HEK293 (cell line): Measurements from ENCODE around the gene TCAP.

Experiments
- CTCF ChIA-PET: fragments of 350-600 bp; formaldehyde crosslinking; extraction: SDS; loops from one replicate; lab custom pipeline; 2021; ENCODE audit warnings: antibody characterized with exemption; lab: Yijun Ruan, JAX
- POLR2A ChIA-PET: fragments of 300-600 bp; formaldehyde crosslinking; extraction: SDS; loops from one replicate; lab custom pipeline; 2020; ENCODE audit warnings: antibody characterized with exemption, inconsistent platforms; lab: Yijun Ruan, JAX
- H3K27ac ChIP-seq: fragments of 200-500 bp; sonication (Bioruptor generic); 2 replicates; pipeline ENCODE4 v1.5.1; 2014; ENCODE audit warnings: low read depth, low read length, control low read depth, inconsistent platforms; ENCODE audit errors: extremely low read depth
- H3K36me3 ChIP-seq, 2 experiments: fragments of 200-500 bp in 1 of 2; sonication (Bioruptor generic) in 1 of 2; 1 replicate in 1 of 2; 2 replicates in 1 of 2; pipeline ENCODE4 v1.5.1; 2014 to 2017; ENCODE audit warnings: inconsistent platforms in 2 of 2, low read length in 2 of 2; ENCODE audit not compliant: control insufficient read depth in 2 of 2, insufficient read depth in 1 of 2
- H3K4me1 ChIP-seq: fragments of 200-500 bp; sonication (Bioruptor generic); 2 replicates; pipeline ENCODE4 v1.5.1; 2014; ENCODE audit warnings: mild to moderate bottlenecking, low read length, inconsistent platforms; ENCODE audit not compliant: control insufficient read depth, insufficient read depth
- H3K4me3 ChIP-seq: 2 replicates; pipeline ENCODE4 v1.5.1; 2011; ENCODE audit warnings: low read depth, mild to moderate bottlenecking, control low read depth, low read length, moderate library complexity
- H3K9me3 ChIP-seq: fragments of 200-500 bp; sonication (Bioruptor generic); 2 replicates; pipeline ENCODE4 v1.5.1; 2014; ENCODE audit warnings: low read depth, low read length, inconsistent platforms; ENCODE audit not compliant: control insufficient read depth, insufficient read depth
- GLIS1 ChIP-seq: fragments of 450-650 bp; formaldehyde crosslinking; IDR thresholded peaks from 2 replicates; pipeline ENCODE4 v1.5.1; 2016; ENCODE audit warnings: missing biosample characterization, missing genetic modification characterization
- PBX3 ChIP-seq: sonication (generic); formaldehyde crosslinking; IDR thresholded peaks from 2 replicates; pipeline ENCODE4 v1.8.1; 2022; ENCODE audit warnings: mild to moderate bottlenecking, moderate library complexity, missing genetic modification reagents
- SCRT2 ChIP-seq: fragments of 450-650 bp; formaldehyde crosslinking; IDR thresholded peaks from 2 replicates; pipeline ENCODE4 v1.5.1; 2016; ENCODE audit warnings: missing biosample characterization, missing genetic modification characterization
- SP2 ChIP-seq: fragments of 450-650 bp; formaldehyde crosslinking; IDR thresholded peaks from 2 replicates; pipeline ENCODE4 v1.5.1; 2016; ENCODE audit warnings: missing biosample characterization, missing genetic modification characterization
- ZBTB17 ChIP-seq: fragments of 450-650 bp; formaldehyde crosslinking; IDR thresholded peaks from 2 replicates; pipeline ENCODE4 v1.5.1; 2016; ENCODE audit warnings: missing biosample characterization, missing genetic modification characterization
- ZBTB20 ChIP-seq: fragments of 450-650 bp; formaldehyde crosslinking; IDR thresholded peaks from 2 replicates; pipeline ENCODE4 v1.5.1; 2016; ENCODE audit warnings: missing biosample characterization, missing genetic modification characterization
- ZBTB8A ChIP-seq: fragments of 450-650 bp; formaldehyde crosslinking; IDR thresholded peaks from 2 replicates; pipeline ENCODE4 v1.5.1; 2016; ENCODE audit warnings: missing biosample characterization, missing genetic modification characterization
- ZEB2 ChIP-seq: fragments of 450-650 bp; formaldehyde crosslinking; IDR thresholded peaks from 2 replicates; pipeline ENCODE4 v1.5.1; 2016; ENCODE audit warnings: missing biosample characterization, missing genetic modification characterization
- ZFP69B ChIP-seq: fragments of 450-650 bp; formaldehyde crosslinking; IDR thresholded peaks from 2 replicates; pipeline ENCODE4 v1.5.1; 2016; ENCODE audit warnings: missing biosample characterization, missing genetic modification characterization
- ZIC2 ChIP-seq: fragments of 450-650 bp; formaldehyde crosslinking; IDR thresholded peaks from 2 replicates; pipeline ENCODE4 v1.5.1; 2016; ENCODE audit warnings: missing biosample characterization, missing genetic modification characterization
- ZNF114 ChIP-seq: fragments of 450-650 bp; formaldehyde crosslinking; IDR thresholded peaks from 2 replicates; pipeline ENCODE4 v1.5.0; 2017; ENCODE audit warnings: missing biosample characterization, missing genetic modification characterization
- ZNF146 ChIP-seq: fragments of 450-650 bp; formaldehyde crosslinking; IDR thresholded peaks from 2 replicates; pipeline ENCODE4 v1.5.1; 2016; ENCODE audit warnings: missing biosample characterization, missing genetic modification characterization
- ZNF2 ChIP-seq: fragments of 450-650 bp; formaldehyde crosslinking; IDR thresholded peaks from 2 replicates; pipeline ENCODE4 v1.5.1; 2016; ENCODE audit warnings: missing biosample characterization, missing genetic modification characterization
- ZNF274 ChIP-seq, 2 experiments: fragments of 200-500 bp in 1 of 2; fragments of 450-650 bp in 1 of 2; sonication (Bioruptor generic) in 1 of 2; formaldehyde crosslinking in 1 of 2; IDR thresholded peaks; 2 replicates each; pipeline versions ENCODE4 v1.5.1 to v1.6.1; 2014 to 2016; ENCODE audit warnings: borderline replicate concordance in 1 of 2, inconsistent platforms in 1 of 2, low read length in 1 of 2, missing biosample characterization in 1 of 2, missing genetic modification characterization in 1 of 2
- ZNF324 ChIP-seq: fragments of 450-650 bp; formaldehyde crosslinking; IDR thresholded peaks from 2 replicates; pipeline ENCODE4 v1.5.1; 2016; ENCODE audit warnings: missing biosample characterization, missing genetic modification characterization
- ZNF600 ChIP-seq: fragments of 450-650 bp; formaldehyde crosslinking; IDR thresholded peaks from 2 replicates; pipeline ENCODE4 v1.5.1; 2016; ENCODE audit warnings: missing biosample characterization, missing genetic modification characterization
- ZNF654 ChIP-seq: fragments of 450-650 bp; formaldehyde crosslinking; IDR thresholded peaks from 2 replicates; pipeline ENCODE4 v1.5.1; 2016; ENCODE audit warnings: low read depth, missing biosample characterization, missing genetic modification characterization
- ZNF76 ChIP-seq: fragments of 450-650 bp; formaldehyde crosslinking; IDR thresholded peaks from 2 replicates; pipeline ENCODE4; 2016; ENCODE audit warnings: low read depth, missing biosample characterization, missing genetic modification characterization, borderline replicate concordance
- ZNF768 ChIP-seq: fragments of 450-650 bp; formaldehyde crosslinking; IDR thresholded peaks from 2 replicates; pipeline ENCODE4 v1.5.1; 2018; ENCODE audit warnings: missing biosample characterization, mild to moderate bottlenecking, missing genetic modification characterization
- ZNF837 ChIP-seq: fragments of 450-650 bp; formaldehyde crosslinking; IDR thresholded peaks from 2 replicates; pipeline ENCODE4 v1.5.1; 2016; ENCODE audit warnings: missing biosample characterization, missing genetic modification characterization
- TF ChIP-seq, protein P1 (sequence below): fragments of 450-650 bp; formaldehyde crosslinking; IDR thresholded peaks from 2 replicates; pipeline ENCODE4 v1.5.1; 2016; ENCODE audit warnings: missing biosample characterization, missing genetic modification characterization

Gene TCAP

DNA sequence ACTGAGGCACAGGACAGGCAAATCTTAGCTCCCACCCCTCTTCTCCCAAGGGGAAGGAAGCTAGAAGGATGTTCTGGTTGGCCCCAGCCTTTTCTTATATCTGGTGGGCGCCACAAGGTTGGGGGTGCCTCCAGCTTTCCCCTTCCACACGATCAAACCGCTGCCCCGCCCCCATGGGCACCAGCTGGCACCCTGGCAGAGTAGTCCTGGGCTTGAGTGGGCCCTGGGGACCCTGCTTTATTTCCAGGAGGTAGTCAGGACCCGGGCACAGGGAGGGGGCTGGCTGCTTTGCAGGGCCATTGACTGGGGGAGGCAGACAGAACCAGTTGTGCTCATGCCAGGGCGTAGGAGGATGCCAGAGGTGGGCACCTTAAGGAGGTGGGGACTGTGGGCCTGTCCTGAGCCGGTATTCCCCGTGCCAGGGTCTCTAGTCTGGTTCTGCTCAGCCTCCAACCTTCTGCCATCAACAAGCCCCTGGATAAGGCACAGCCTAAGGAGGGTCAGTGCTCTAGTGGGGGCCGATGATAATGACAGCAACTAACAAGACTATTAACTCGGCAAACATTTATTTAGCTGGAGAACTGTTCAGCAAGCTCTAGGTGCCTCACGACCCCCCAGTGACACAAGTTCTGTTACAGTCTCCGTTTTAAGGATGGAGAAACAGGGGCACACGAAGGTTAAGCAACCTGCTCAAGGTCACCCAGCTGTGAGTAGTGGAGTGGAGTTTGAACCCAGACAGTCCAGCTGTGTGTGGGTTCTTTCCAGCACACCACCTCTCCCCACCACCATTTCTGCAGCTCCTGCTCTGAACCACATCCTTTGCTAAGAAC, 46.0 kb upstream of the TCAP start:
- POLR2A ChIA-PET = interaction anchor here (0.5 to 2.1 kb wide), 4 partner anchors 12 to 414 kb away, joined by 3 to 6 read pairs (median 4); no protein-coding TSS in a partner anchor
- Histone ChIP-seq H3K9me3 (no peaks in the 10 kb centered on the region), H3K27ac (no peak overlapping the region), H3K36me3 (no peaks in the 10 kb centered on the region), H3K4me1 (peaks cover 4% of the 10 kb centered on the region), H3K4me3 (no peak overlapping the region)
- CTCF ChIA-PET = interaction anchor here (0.6 to 11.8 kb wide), 17 partner anchors 13 to 636 kb away, joined by 3 to 475 read pairs (median 6); partner anchors contain the start of genes PNMT, STARD3 and TCAP
- TF ChIP-seq ZBTB20 (tag by site-specific recombination) = peak; percentile 18; the same call in 1 of the 2 replicates
- no peak for TF ChIP-seq SCRT2 (tag by site-specific recombination)
- peak; percentile 47; the same call in 1 of the 2 replicates for TF ChIP-seq ZBTB17
- TF ChIP-seq ZNF654 (tag by site-specific recombination) = no peak
- TF ChIP-seq, protein P1, sequence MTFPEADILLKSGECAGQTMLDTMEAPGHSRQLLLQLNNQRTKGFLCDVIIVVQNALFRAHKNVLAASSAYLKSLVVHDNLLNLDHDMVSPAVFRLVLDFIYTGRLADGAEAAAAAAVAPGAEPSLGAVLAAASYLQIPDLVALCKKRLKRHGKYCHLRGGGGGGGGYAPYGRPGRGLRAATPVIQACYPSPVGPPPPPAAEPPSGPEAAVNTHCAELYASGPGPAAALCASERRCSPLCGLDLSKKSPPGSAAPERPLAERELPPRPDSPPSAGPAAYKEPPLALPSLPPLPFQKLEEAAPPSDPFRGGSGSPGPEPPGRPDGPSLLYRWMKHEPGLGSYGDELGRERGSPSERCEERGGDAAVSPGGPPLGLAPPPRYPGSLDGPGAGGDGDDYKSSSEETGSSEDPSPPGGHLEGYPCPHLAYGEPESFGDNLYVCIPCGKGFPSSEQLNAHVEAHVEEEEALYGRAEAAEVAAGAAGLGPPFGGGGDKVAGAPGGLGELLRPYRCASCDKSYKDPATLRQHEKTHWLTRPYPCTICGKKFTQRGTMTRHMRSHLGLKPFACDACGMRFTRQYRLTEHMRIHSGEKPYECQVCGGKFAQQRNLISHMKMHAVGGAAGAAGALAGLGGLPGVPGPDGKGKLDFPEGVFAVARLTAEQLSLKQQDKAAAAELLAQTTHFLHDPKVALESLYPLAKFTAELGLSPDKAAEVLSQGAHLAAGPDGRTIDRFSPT (tag by site-specific recombination) = peak; percentile 50; the same call in 1 of the 2 replicates
- TF ChIP-seq GLIS1 (tag by site-specific recombination) = peak; percentile 74
- 0 out of 2 replicates have a peak, but pooled peaks have one; percentile 7 for TF ChIP-seq ZBTB8A
- TF ChIP-seq ZNF274 (IDR thresholded peaks at IDR 0.05; ENCODE audit: low read length) = no peak
- no peak for TF ChIP-seq ZNF274 (tag by site-specific recombination; IDR thresholded peaks at IDR 0.05; ENCODE audit: borderline replicate concordance)

DNA sequence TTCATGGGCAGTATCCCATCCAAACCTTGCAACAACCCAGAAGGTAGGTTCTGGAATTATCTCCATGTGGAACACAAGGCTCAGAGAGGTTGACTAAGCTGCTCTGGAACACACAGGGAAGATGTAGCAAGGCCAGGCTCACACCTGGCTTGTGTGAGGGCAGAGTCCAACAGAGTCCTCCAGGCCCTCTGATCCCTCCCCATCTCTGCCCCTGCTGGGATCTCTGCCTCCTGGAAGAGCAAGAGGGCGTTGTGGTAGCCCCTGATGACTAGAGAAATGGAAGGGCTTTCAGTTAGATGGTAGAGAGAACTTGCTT, 45.4 kb upstream of the TCAP start:
- H3K4me3 ChIP-seq = no peak overlapping the region
- no peaks in the 10 kb centered on the region for H3K36me3 ChIP-seq
- POLR2A ChIA-PET = interaction anchor here (0.6 to 2.1 kb wide), 2 partner anchors 11 to 415 kb away, joined by 4 to 6 read pairs; no protein-coding TSS in a partner anchor
- CTCF ChIA-PET = interaction anchor here (1.0 to 11.8 kb wide), 16 partner anchors 8 to 414 kb away, joined by 3 to 475 read pairs (median 22); partner anchors contain the start of genes PNMT, STARD3 and TCAP
- no peak overlapping the region for H3K27ac ChIP-seq
- no peaks in the 10 kb centered on the region for H3K9me3 ChIP-seq
- peak; percentile 86; the same call in 1 of the 2 replicates for TF ChIP-seq ZNF600 (tag by site-specific recombination)
- TF ChIP-seq ZNF768 (tag by site-specific recombination) = 0 out of 2 replicates have a peak, but pooled peaks have one; percentile 37
- TF ChIP-seq SP2 (tag by site-specific recombination) = no peak
- peaks cover 4% of the 10 kb centered on the region for H3K4me1 ChIP-seq

DNA sequence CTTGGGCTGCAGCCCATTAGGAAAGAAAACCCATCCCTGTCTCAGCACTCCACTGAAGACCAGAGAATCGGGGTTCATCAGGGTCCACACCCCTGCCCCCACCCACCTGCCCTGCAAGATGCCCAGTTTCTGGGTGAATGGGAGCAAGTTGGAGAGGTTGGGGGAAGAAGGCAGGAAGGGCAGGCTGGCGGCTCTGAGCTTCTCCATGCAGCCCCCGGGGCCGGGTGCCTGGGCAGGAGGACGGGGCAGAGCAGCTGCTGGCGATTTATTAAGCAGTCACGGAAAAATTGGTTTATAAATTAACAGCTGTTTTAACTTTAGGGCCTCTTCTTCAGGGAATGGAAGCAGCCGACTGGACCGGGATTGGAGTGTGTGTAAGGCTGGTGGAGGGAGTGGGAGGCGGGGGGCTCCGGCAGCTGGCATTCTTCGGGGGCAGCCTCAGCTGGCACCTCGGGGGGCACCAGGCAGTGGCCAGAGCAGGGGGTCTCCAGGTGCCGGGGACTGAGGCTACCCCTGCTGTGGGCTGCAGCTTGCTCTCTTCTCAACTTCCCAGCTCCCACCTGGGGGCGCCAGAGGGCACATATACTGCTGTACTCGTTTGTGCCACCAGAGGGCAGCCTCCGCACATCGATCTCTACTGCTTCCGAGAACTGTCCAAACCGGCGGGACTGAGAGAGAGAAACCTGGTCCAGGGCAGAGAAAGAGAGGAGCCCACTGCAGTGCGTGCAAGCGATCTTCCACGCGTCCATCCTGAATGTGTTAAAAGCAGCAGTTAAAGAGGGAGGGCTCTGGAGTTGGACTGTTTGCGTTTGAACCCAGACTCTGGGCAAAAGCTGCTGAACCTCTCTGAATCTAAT, 43.4 kb upstream of the TCAP start:
- no peaks in the 10 kb centered on the region for H3K36me3 ChIP-seq
- CTCF ChIA-PET = interaction anchor here (0.5 to 11.8 kb wide), 99 partner anchors 10 to 984 kb away, joined by 3 to 475 read pairs (median 5); partner anchors contain the start of genes CSF3, ERBB2, MIEN1 and NEUROD2
- H3K27ac ChIP-seq = no peak overlapping the region
- H3K4me3 ChIP-seq = no peak overlapping the region
- no peaks in the 10 kb centered on the region for H3K9me3 ChIP-seq
- peaks cover 4% of the 10 kb centered on the region for H3K4me1 ChIP-seq
- POLR2A ChIA-PET = interaction anchor here (0.5 to 1.3 kb wide), 8 partner anchors 12 to 359 kb away, joined by 3 to 7 read pairs (median 4); partner anchors contain the start of genes ERBB2, PGAP3 and PSMD3
- TF ChIP-seq ZNF837 (tag by site-specific recombination) (no peak), ZNF146 (tag by site-specific recombination) (no peak), ZEB2 (tag by site-specific recombination) (peak; percentile 50), PBX3 (0 out of 2 replicates have a peak, but pooled peaks have one; percentile 37), ZFP69B (peak; percentile 36; the same call in 1 of the 2 replicates), ZNF114 (tag by site-specific recombination) (no peak), ZNF76 (tag by site-specific recombination) (peak; percentile 27; the same call in 1 of the 2 replicates), ZNF2 (tag by site-specific recombination) (peak; percentile 56; the same call in 1 of the 2 replicates), ZIC2 (tag by site-specific recombination) (peak; percentile 85), GLIS1 (tag by site-specific recombination) (peak; percentile 19; the same call in 1 of the 2 replicates), ZNF324 (tag by site-specific recombination) (peak; percentile 80; the same call in 1 of the 2 replicates)
- TF ChIP-seq, protein P1 (tag by site-specific recombination) = 0 out of 2 replicates have a peak, but pooled peaks have one; percentile 42
